HepG2 (cell line): ENCODE measurements around the gene ZBTB18. TPM values are rescaled to one million over a fixed set of nuclear protein-coding genes. Genes with fewer than 3 reads are reported as not detected.

ENCODE experiments used
- GABPA ChIP-seq, 2 experiments: IDR thresholded peaks; 2 replicates each; pipeline ENCODE4 v1.6.1; 2011 to 2016; ENCODE audit warnings: low read depth in 2 of 2, low read length in 1 of 2, missing biosample characterization in 1 of 2, missing genetic modification characterization in 1 of 2
- MEIS1 ChIP-seq: sonication (generic); formaldehyde crosslinking; IDR thresholded peaks from 2 replicates; pipeline ENCODE4 v1.9.0; 2021; ENCODE audit warnings: mild to moderate bottlenecking, missing genetic modification reagents, moderate library complexity, borderline replicate concordance
- MTF2 ChIP-seq: sonication (generic); formaldehyde crosslinking; IDR thresholded peaks from 2 replicates; pipeline ENCODE4 v1.5.0; 2020; ENCODE audit warnings: missing genetic modification reagents, borderline replicate concordance
- SRSF9 ChIP-seq: fragments of 200-400 bp; formaldehyde crosslinking; IDR thresholded peaks from 2 replicates; pipeline ENCODE4 v1.6.1; 2018; ENCODE audit warnings: borderline replicate concordance, mild to moderate bottlenecking, low read depth, low read length; ENCODE audit not compliant: insufficient read depth, poor library complexity, severe bottlenecking
- SRY ChIP-seq: sonication (generic); formaldehyde crosslinking; IDR thresholded peaks from 2 replicates; pipeline ENCODE4 v1.8.0; 2022; ENCODE audit warnings: mild to moderate bottlenecking, missing genetic modification reagents
- ZNF337 ChIP-seq: sonication (generic); formaldehyde crosslinking; IDR thresholded peaks from 2 replicates; pipeline ENCODE4 v1.5.1; 2020; ENCODE audit warnings: missing genetic modification reagents, low read depth, mild to moderate bottlenecking, borderline replicate concordance
- ZNF446 ChIP-seq: sonication (generic); formaldehyde crosslinking; IDR thresholded peaks from 2 replicates; pipeline ENCODE4 v1.5.0; 2020; ENCODE audit warnings: mild to moderate bottlenecking, missing genetic modification reagents
- ZSCAN21 ChIP-seq: sonication (generic); formaldehyde crosslinking; IDR thresholded peaks from 2 replicates; pipeline ENCODE4 v1.8.0; 2022; ENCODE audit warnings: mild to moderate bottlenecking, missing genetic modification reagents, moderate library complexity, borderline replicate concordance
- polyA plus RNA-seq, 8 experiments: library from polyadenylated mRNA; depleted of rRNA in 3 of 8; stranded (reverse) in 7 of 8; unstranded in 1 of 8; fragments of >200 nt; fragmentation: Illumina TruSeq in 4 of 8; extraction: Trizol in 4 of 8; gene quantifications; 2 replicates each; pipeline versions ENCODE4 v1.2.1 to v1.2.3, GENCODE V29; 2011 to 2016; ENCODE audit warnings: low read depth in 4 of 8, missing spikeins in 1 of 8, mixed read lengths in 1 of 8; ENCODE audit not compliant: insufficient read depth in 1 of 8
- total RNA-seq, 5 experiments: library from RNA; depleted of rRNA; stranded (reverse); fragments of >200 nt; fragmentation: Illumina TruSeq; extraction: Trizol; gene quantifications; 2 replicates each; pipeline ENCODE4 v1.2.3, GENCODE V29; 2016; ENCODE audit warnings: low read depth in 1 of 5
- TF ChIP-seq, protein P1 (sequence below): sonication (generic); formaldehyde crosslinking; IDR thresholded peaks from 2 replicates; pipeline ENCODE4 v1.5.1; 2020; ENCODE audit warnings: mild to moderate bottlenecking, missing genetic modification reagents, borderline replicate concordance
- TF ChIP-seq, protein P2 (sequence below): IDR thresholded peaks from 2 replicates; pipeline ENCODE4 v1.6.1; 2012; ENCODE audit warnings: inconsistent platforms
- TF ChIP-seq, protein P3 (sequence below): sonication (generic); formaldehyde crosslinking; IDR thresholded peaks from 2 replicates; pipeline ENCODE4 v1.4.0; 2020; ENCODE audit warnings: missing genetic modification reagents
- TF ChIP-seq, protein P4 (sequence below): sonication (generic); formaldehyde crosslinking; IDR thresholded peaks from 2 replicates; pipeline ENCODE4 v1.4.0; 2020; ENCODE audit warnings: missing genetic modification reagents
- TF ChIP-seq, protein P5 (sequence below): sonication (generic); formaldehyde crosslinking; IDR thresholded peaks from 2 replicates; pipeline ENCODE4 v1.4.0; 2020; ENCODE audit warnings: missing genetic modification reagents, borderline replicate concordance

The ZBTB18 gene
- total and polyA plus RNA-seq, 2 of the 13 experiments (the other 11 are each of a cell fraction or from before 2014, with no cell fraction given) = 3.1 to 4.3 TPM

DNA sequence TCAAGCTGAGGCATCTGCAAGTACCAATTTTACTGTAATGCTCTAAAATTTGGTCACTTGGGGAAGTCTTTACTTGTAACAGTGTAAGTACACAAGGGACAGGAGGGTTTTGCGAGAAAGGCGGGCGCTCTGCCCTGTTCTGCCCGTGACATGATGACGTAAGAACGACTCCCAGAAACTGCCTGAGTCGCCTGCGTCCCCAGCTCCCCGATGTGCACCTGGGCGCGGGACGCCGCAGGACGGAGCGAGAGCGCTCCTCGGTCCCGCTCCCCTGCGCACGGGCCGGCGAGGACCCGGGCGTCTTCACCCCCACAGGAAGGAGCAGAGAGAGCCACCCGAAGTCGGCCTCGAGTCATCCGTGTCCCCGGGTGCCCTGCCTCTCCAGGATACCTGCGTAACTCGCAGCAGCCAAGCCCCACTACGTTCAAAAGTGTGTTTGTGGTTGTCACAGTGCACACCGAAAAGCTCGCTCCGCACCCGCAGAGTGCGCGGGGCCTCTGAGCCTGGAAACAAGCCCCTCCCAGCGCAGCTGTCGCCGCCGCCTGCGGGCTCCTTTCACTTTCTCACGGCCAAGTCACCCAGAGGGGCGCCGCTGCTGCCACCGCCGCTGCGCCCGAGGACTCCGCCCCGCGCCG is 3.3 kb upstream of the ZBTB18 start (continued):
- TF ChIP-seq, protein P1, sequence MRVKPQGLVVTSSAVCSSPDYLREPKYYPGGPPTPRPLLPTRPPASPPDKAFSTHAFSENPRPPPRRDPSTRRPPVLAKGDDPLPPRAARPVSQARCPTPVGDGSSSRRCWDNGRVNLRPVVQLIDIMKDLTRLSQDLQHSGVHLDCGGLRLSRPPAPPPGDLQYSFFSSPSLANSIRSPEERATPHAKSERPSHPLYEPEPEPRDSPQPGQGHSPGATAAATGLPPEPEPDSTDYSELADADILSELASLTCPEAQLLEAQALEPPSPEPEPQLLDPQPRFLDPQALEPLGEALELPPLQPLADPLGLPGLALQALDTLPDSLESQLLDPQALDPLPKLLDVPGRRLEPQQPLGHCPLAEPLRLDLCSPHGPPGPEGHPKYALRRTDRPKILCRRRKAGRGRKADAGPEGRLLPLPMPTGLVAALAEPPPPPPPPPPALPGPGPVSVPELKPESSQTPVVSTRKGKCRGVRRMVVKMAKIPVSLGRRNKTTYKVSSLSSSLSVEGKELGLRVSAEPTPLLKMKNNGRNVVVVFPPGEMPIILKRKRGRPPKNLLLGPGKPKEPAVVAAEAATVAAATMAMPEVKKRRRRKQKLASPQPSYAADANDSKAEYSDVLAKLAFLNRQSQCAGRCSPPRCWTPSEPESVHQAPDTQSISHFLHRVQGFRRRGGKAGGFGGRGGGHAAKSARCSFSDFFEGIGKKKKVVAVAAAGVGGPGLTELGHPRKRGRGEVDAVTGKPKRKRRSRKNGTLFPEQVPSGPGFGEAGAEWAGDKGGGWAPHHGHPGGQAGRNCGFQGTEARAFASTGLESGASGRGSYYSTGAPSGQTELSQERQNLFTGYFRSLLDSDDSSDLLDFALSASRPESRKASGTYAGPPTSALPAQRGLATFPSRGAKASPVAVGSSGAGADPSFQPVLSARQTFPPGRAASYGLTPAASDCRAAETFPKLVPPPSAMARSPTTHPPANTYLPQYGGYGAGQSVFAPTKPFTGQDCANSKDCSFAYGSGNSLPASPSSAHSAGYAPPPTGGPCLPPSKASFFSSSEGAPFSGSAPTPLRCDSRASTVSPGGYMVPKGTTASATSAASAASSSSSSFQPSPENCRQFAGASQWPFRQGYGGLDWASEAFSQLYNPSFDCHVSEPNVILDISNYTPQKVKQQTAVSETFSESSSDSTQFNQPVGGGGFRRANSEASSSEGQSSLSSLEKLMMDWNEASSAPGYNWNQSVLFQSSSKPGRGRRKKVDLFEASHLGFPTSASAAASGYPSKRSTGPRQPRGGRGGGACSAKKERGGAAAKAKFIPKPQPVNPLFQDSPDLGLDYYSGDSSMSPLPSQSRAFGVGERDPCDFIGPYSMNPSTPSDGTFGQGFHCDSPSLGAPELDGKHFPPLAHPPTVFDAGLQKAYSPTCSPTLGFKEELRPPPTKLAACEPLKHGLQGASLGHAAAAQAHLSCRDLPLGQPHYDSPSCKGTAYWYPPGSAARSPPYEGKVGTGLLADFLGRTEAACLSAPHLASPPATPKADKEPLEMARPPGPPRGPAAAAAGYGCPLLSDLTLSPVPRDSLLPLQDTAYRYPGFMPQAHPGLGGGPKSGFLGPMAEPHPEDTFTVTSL (CRISPR knock-in tag) = no peak
- TF ChIP-seq SRY (CRISPR knock-in tag) = no peak
- 0 out of 2 replicates have a peak, but pooled peaks have one; percentile 23 for TF ChIP-seq ZSCAN21
- 0 out of 2 replicates have a peak, but pooled peaks have one; percentile 43 for TF ChIP-seq ZNF337 (CRISPR knock-in tag)
- TF ChIP-seq, protein P2, sequence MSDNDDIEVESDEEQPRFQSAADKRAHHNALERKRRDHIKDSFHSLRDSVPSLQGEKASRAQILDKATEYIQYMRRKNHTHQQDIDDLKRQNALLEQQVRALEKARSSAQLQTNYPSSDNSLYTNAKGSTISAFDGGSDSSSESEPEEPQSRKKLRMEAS = peak; percentile 15
- TF ChIP-seq MTF2 (CRISPR knock-in tag) = no peak
- TF ChIP-seq, protein P3, sequence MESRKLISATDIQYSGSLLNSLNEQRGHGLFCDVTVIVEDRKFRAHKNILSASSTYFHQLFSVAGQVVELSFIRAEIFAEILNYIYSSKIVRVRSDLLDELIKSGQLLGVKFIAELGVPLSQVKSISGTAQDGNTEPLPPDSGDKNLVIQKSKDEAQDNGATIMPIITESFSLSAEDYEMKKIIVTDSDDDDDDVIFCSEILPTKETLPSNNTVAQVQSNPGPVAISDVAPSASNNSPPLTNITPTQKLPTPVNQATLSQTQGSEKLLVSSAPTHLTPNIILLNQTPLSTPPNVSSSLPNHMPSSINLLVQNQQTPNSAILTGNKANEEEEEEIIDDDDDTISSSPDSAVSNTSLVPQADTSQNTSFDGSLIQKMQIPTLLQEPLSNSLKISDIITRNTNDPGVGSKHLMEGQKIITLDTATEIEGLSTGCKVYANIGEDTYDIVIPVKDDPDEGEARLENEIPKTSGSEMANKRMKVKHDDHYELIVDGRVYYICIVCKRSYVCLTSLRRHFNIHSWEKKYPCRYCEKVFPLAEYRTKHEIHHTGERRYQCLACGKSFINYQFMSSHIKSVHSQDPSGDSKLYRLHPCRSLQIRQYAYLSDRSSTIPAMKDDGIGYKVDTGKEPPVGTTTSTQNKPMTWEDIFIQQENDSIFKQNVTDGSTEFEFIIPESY (CRISPR knock-in tag) = no peak
- peak; percentile 4; the same call in 1 of the 2 replicates for TF ChIP-seq ZNF446 (CRISPR knock-in tag)
- no peak for TF ChIP-seq MEIS1 (CRISPR knock-in tag)
- TF ChIP-seq, protein P4, sequence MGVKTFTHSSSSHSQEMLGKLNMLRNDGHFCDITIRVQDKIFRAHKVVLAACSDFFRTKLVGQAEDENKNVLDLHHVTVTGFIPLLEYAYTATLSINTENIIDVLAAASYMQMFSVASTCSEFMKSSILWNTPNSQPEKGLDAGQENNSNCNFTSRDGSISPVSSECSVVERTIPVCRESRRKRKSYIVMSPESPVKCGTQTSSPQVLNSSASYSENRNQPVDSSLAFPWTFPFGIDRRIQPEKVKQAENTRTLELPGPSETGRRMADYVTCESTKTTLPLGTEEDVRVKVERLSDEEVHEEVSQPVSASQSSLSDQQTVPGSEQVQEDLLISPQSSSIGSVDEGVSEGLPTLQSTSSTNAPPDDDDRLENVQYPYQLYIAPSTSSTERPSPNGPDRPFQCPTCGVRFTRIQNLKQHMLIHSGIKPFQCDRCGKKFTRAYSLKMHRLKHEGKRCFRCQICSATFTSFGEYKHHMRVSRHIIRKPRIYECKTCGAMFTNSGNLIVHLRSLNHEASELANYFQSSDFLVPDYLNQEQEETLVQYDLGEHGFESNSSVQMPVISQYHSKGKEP (CRISPR knock-in tag) = no peak
- TF ChIP-seq, protein P5, sequence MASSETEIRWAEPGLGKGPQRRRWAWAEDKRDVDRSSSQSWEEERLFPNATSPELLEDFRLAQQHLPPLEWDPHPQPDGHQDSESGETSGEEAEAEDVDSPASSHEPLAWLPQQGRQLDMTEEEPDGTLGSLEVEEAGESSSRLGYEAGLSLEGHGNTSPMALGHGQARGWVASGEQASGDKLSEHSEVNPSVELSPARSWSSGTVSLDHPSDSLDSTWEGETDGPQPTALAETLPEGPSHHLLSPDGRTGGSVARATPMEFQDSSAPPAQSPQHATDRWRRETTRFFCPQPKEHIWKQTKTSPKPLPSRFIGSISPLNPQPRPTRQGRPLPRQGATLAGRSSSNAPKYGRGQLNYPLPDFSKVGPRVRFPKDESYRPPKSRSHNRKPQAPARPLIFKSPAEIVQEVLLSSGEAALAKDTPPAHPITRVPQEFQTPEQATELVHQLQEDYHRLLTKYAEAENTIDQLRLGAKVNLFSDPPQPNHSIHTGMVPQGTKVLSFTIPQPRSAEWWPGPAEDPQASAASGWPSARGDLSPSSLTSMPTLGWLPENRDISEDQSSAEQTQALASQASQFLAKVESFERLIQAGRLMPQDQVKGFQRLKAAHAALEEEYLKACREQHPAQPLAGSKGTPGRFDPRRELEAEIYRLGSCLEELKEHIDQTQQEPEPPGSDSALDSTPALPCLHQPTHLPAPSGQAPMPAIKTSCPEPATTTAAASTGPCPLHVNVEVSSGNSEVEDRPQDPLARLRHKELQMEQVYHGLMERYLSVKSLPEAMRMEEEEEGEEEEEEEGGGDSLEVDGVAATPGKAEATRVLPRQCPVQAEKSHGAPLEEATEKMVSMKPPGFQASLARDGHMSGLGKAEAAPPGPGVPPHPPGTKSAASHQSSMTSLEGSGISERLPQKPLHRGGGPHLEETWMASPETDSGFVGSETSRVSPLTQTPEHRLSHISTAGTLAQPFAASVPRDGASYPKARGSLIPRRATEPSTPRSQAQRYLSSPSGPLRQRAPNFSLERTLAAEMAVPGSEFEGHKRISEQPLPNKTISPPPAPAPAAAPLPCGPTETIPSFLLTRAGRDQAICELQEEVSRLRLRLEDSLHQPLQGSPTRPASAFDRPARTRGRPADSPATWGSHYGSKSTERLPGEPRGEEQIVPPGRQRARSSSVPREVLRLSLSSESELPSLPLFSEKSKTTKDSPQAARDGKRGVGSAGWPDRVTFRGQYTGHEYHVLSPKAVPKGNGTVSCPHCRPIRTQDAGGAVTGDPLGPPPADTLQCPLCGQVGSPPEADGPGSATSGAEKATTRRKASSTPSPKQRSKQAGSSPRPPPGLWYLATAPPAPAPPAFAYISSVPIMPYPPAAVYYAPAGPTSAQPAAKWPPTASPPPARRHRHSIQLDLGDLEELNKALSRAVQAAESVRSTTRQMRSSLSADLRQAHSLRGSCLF = no peak
- TF ChIP-seq SRSF9 = no peak
- TF ChIP-seq GABPA (IDR thresholded peaks at IDR 0.05; ENCODE audit: low read depth, low read length) = no peak
- no peak for TF ChIP-seq GABPA (CRISPR knock-in tag; IDR thresholded peaks at IDR 0.05; ENCODE audit: low read depth)
